ENCODE measurements around the gene GSK3B.

The GSK3B gene

GRCh38 chr3:119809249-119810017 is 284.8 kb downstream of the GSK3B start:
- DNase-seq: no peak

GRCh38 chr3:119808843-119809242 is 285.4 kb downstream of the GSK3B start:
- DNase-seq: no peak

- DNase-seq: no peak
Observed at GRCh38 chr3:119808244-119808643, 286.0 kb downstream of the GSK3B start.

GRCh38 chr3:119800844-119801243 is 293.4 kb downstream of the GSK3B start:
- DNase-seq: no peak

- DNase-seq: no peak
Observed at GRCh38 chr3:119796785-119797184, 297.5 kb downstream of the GSK3B start.

GRCh38 chr3:119796368-119796767 is 297.9 kb downstream of the GSK3B start:
- DNase-seq: no peak

GRCh38 chr3:119795849-119796248 is 298.4 kb downstream of the GSK3B start:
- DNase-seq: no peak

- DNase-seq: no peak
Observed at GRCh38 chr3:119794971-119795612, 299.2 kb downstream of the GSK3B start.

GRCh38 chr3:119794401-119794800 is 299.8 kb downstream of the GSK3B start:
- DNase-seq: no peak

- DNase-seq: no peak
Observed at GRCh38 chr3:119792270-119792669, 302.0 kb downstream of the GSK3B start.

- DNase-seq: no peak
Observed at GRCh38 chr3:119790369-119790768, 303.9 kb downstream of the GSK3B start.

- DNase-seq: no peak
Observed at GRCh38 chr3:119786409-119786808, 307.8 kb downstream of the GSK3B start.

GRCh38 chr3:119783883-119784282 is 310.4 kb downstream of the GSK3B start:
- DNase-seq: no peak

- DNase-seq: no peak
Observed at GRCh38 chr3:119783255-119783654, 311.0 kb downstream of the GSK3B start.

- DNase-seq: no peak
Observed at GRCh38 chr3:119782460-119782859, 311.8 kb downstream of the GSK3B start.

GRCh38 chr3:119781330-119782198 is 312.7 kb downstream of the GSK3B start, which contains the start of gene NR1I2:
Gene NR1I2, plus strand, starts transcription at chr3:119782101.
- no peak for DNase-seq

- no peak for DNase-seq
Observed at GRCh38 chr3:119779731-119780383, 314.4 kb downstream of the GSK3B start.

GRCh38 chr3:119778811-119779210 is 315.4 kb downstream of the GSK3B start:
- no peak for DNase-seq

- DNase-seq: no peak
Observed at GRCh38 chr3:119778176-119778575, 316.1 kb downstream of the GSK3B start.

GRCh38 chr3:119776304-119776703 is 317.9 kb downstream of the GSK3B start:
- no peak for DNase-seq

GRCh38 chr3:119774444-119774843 is 319.8 kb downstream of the GSK3B start:
- DNase-seq: no peak

Data from cortex of kidney (tissue), 1 donor.